GM12878 (cell line): ENCODE data around the gene RALGDS. TPM values are rescaled to one million over a fixed set of nuclear protein-coding genes. Genes with fewer than 3 reads are reported as not detected.

Experiments used
- BHLHE40 ChIP-seq, 2 experiments: fragments of 450-650 bp in 1 of 2; IDR thresholded peaks; 2 replicates each; pipeline ENCODE4 v1.6.1; 2011 to 2017; ENCODE audit warnings: low read depth in 2 of 2, borderline replicate concordance in 1 of 2, improper control_type of control experiment in 1 of 2, low read length in 1 of 2, mild to moderate bottlenecking in 1 of 2
- CBFB ChIP-seq: IDR thresholded peaks from 2 replicates; pipeline ENCODE4 v1.6.1; 2016; ENCODE audit warnings: antibody characterized with exemption, low read depth
- CHD2 ChIP-seq: IDR thresholded peaks from 2 replicates; pipeline ENCODE4 v1.6.1; 2011; ENCODE audit warnings: low read depth, low read length, improper control_type of control experiment, borderline replicate concordance
- CREM ChIP-seq: IDR thresholded peaks from 2 replicates; pipeline ENCODE4 v1.6.1; 2014; ENCODE audit warnings: antibody characterized with exemption, low read depth
- CTCF ChIP-seq, 3 experiments: IDR thresholded peaks in 2 of 3; conservative IDR thresholded peaks in 1 of 3; 2 replicates each; pipeline ENCODE4 v1.5.1; 2011; ENCODE audit warnings: low read depth in 3 of 3, low read length in 3 of 3, mild to moderate bottlenecking in 3 of 3, control low read depth in 2 of 3, moderate library complexity in 2 of 3, inconsistent platforms in 1 of 3, mixed read lengths in 1 of 3; ENCODE audit not compliant: control insufficient read depth in 2 of 3, insufficient read depth in 1 of 3; ENCODE audit errors: extremely low read depth in 1 of 3
- FOXK2 ChIP-seq: fragments of 450-650 bp; IDR thresholded peaks from 2 replicates; pipeline ENCODE4 v1.6.1; 2017; ENCODE audit warnings: mild to moderate bottlenecking, moderate library complexity
- IRF4 ChIP-seq: IDR thresholded peaks from 2 replicates; pipeline ENCODE4 v1.6.1; 2011; ENCODE audit warnings: low read depth, low read length
- KLF5 ChIP-seq: fragments of 450-650 bp; IDR thresholded peaks from 2 replicates; pipeline ENCODE4 v1.6.1; 2014; ENCODE audit warnings: mild to moderate bottlenecking; ENCODE audit not compliant: partially characterized antibody
- NR2C1 ChIP-seq: fragments of 450-650 bp; IDR thresholded peaks from 2 replicates; pipeline ENCODE4 v1.6.1; 2017; ENCODE audit warnings: antibody characterized with exemption, mild to moderate bottlenecking, moderate library complexity
- NR2C2 ChIP-seq: IDR thresholded peaks from 2 replicates; pipeline ENCODE4 v1.6.1; 2011; ENCODE audit warnings: borderline replicate concordance, low read depth; ENCODE audit not compliant: control insufficient read depth, insufficient read length
- PML ChIP-seq: IDR thresholded peaks from 2 replicates; pipeline ENCODE4 v1.6.1; 2012; ENCODE audit warnings: low read length, inconsistent platforms
- POU2F2 ChIP-seq: IDR thresholded peaks from 3 replicates; pipeline ENCODE4 v1.6.1; 2011; ENCODE audit warnings: low read depth, mild to moderate bottlenecking, low read length, borderline replicate concordance
- REST ChIP-seq: IDR thresholded peaks from 2 replicates; pipeline ENCODE4 v1.6.1; 2012; ENCODE audit warnings: mild to moderate bottlenecking, low read depth, low read length
- SMAD1 ChIP-seq: fragments of 450-650 bp; IDR thresholded peaks from 2 replicates; pipeline ENCODE4 v1.6.1; 2018; ENCODE audit warnings: mild to moderate bottlenecking, low read depth; ENCODE audit not compliant: partially characterized antibody
- SREBF1 ChIP-seq: IDR thresholded peaks from 2 replicates; pipeline ENCODE4 v1.6.1; 2012; ENCODE audit warnings: mild to moderate bottlenecking, low read length
- TCF12 ChIP-seq: IDR thresholded peaks from 2 replicates; pipeline ENCODE4 v1.6.1; 2011; ENCODE audit warnings: low read depth, mild to moderate bottlenecking, low read length
- ZBTB33 ChIP-seq: fragments of 450-650 bp; IDR thresholded peaks from 2 replicates; pipeline ENCODE4 v1.6.1; 2017; ENCODE audit warnings: mild to moderate bottlenecking
- ZBTB4 ChIP-seq: fragments of 450-650 bp; formaldehyde crosslinking; IDR thresholded peaks from 2 replicates; pipeline ENCODE4 v1.4.0; 2022; ENCODE audit warnings: mild to moderate bottlenecking, moderate library complexity
- ZNF24 ChIP-seq: fragments of 450-650 bp; IDR thresholded peaks from 2 replicates; pipeline ENCODE4 v1.6.1; 2017; ENCODE audit warnings: antibody characterized with exemption, mild to moderate bottlenecking
- polyA plus RNA-seq, 11 experiments: library from polyadenylated mRNA; depleted of rRNA in 4 of 11; unstranded in 6 of 11; stranded (reverse) in 5 of 11; fragments of >200 nt; fragmentation: Nextera tagmentation in 4 of 11; fragmentation: Illumina TruSeq in 1 of 11; extraction: Ambion mirVana in 4 of 11; extraction: Trizol in 1 of 11; gene quantifications; 1 replicate in 1 of 11; 2 replicates in 10 of 11; pipeline versions ENCODE4 v1.2.1 to v1.2.3, GENCODE V29; 2011 to 2016; ENCODE audit warnings: inconsistent platforms in 2 of 11, missing spikeins in 2 of 11, low read depth in 1 of 11
- total RNA-seq, 4 experiments: library from RNA; depleted of rRNA in 3 of 4; stranded (reverse); fragments of >200 nt in 3 of 4; fragmentation: Illumina TruSeq in 1 of 4; extraction: Trizol in 1 of 4; gene quantifications; 2 replicates each; pipeline versions ENCODE4 v1.2.1 to v1.2.3, GENCODE V29; 2013 to 2021

RALGDS gene
- total and polyA plus RNA-seq, 10 of the 15 experiments (the other 5 are each of a cell fraction or from before 2014, with no cell fraction given) = 1.3 to 48.6 (median 21.2) TPM

- TF ChIP-seq CBFB = no peak
- TF ChIP-seq KLF5 = peak; percentile 42
- TF ChIP-seq ZBTB33 = peak; percentile 79; the same call in 1 of the 2 replicates
- TF ChIP-seq TCF12 = peak; percentile 73
- TF ChIP-seq POU2F2 = 0 out of 3 replicates have a peak, but pooled peaks have one; percentile 8
- TF ChIP-seq SREBF1 = no peak
- TF ChIP-seq IRF4 = peak; percentile 57; the same call in 1 of the 2 replicates
- no peak for TF ChIP-seq PML
- no peak for TF ChIP-seq SMAD1
- no peak for TF ChIP-seq REST
- TF ChIP-seq CREM = no peak
- no peak for TF ChIP-seq NR2C2
- TF ChIP-seq ZNF24 = no peak
- no peak for TF ChIP-seq ZBTB4 (CRISPR knock-in tag)
- TF ChIP-seq BHLHE40 (IDR thresholded peaks at IDR 0.05; ENCODE audit: borderline replicate concordance in 1 of 2, low read depth in 2 of 2, low read length in 1 of 2) = peak; percentile 67 to 91
- peak; percentile 88 for TF ChIP-seq FOXK2
- TF ChIP-seq NR2C1 = 0 out of 2 replicates have a peak, but pooled peaks have one; percentile 13
- TF ChIP-seq CTCF (IDR thresholded peaks at IDR 0.05 in 2 of 3, conservative IDR thresholded peaks at IDR 0.05 in 1 of 3; ENCODE audit: control insufficient read depth in 2 of 3, extremely low read depth in 1 of 3, insufficient read depth in 1 of 3, low read depth in 3 of 3, low read length in 3 of 3) = peak; percentile 95 to 99 (median 98); a peak in 5 of 6 replicates
- TF ChIP-seq CHD2 = peak; percentile 59
These were observed 23.3 kb upstream of the RALGDS start (continued) for GRCh38 chr9:133144142-133144903.
